Measurements from ENCODE around the gene PGGT1B. TPM values are rescaled to one million over a fixed set of nuclear protein-coding genes. Genes with fewer than 3 reads are reported as not detected.
"Not testable (repeated sequence)": the region's sequence is repeated elsewhere in the genome, so short reads cannot be mapped to it uniquely, and the experiment has no call there.

Gene PGGT1B
- total RNA-seq, 3 donors from 2014 or later = 48.1 to 49.2 (median 49.2) TPM

GRCh38 chr5:115272297-115272958, 9.8 kb upstream of the PGGT1B start:
- DNase-seq = no peak
- Mint-ChIP-seq H3K9me3 (no peaks in the 10 kb centered on the region), H3K4me1 (ENCODE audit: low read depth) (no peaks in the 10 kb centered on the region), H3K36me3 (ENCODE audit: insufficient read depth) (peaks cover 6% of the 10 kb centered on the region), H3K4me3 (no peak overlapping the region), H3K27me3 (ENCODE audit: low read depth) (no peaks in the 10 kb centered on the region)
- no peak for ATAC-seq

GRCh38 chr5:115271295-115272050, 8.8 kb upstream of the PGGT1B start:
- peaks cover 6% of the 10 kb centered on the region for H3K36me3 Mint-ChIP-seq (ENCODE audit: insufficient read depth)

GRCh38 chr5:115267617-115268016, 4.9 kb upstream of the PGGT1B start:
- Mint-ChIP-seq H3K27me3 (ENCODE audit: low read depth) (no peaks in the 10 kb centered on the region), H3K4me1 (ENCODE audit: low read depth) (peaks cover 5% of the 10 kb centered on the region), H3K36me3 (ENCODE audit: insufficient read depth) (peaks cover 4% of the 10 kb centered on the region), H3K9me3 (no peaks in the 10 kb centered on the region), H3K4me3 (no peak overlapping the region)
- ATAC-seq = no peak
- DNase-seq = no peak

More at GRCh38 chr5:115271295-115272050, 8.8 kb upstream of the PGGT1B start:
- H3K27me3 Mint-ChIP-seq (ENCODE audit: low read depth) = no peaks in the 10 kb centered on the region
- no peak overlapping the region for H3K4me3 Mint-ChIP-seq
- ATAC-seq (no peak), DNase-seq (no peak)
- no peaks in the 10 kb centered on the region for H3K9me3 Mint-ChIP-seq
- H3K4me1 Mint-ChIP-seq (ENCODE audit: low read depth) = no peaks in the 10 kb centered on the region

GRCh38 chr5:115265220-115265619, 2.5 kb upstream of the PGGT1B start:
- Mint-ChIP-seq H3K36me3 (ENCODE audit: insufficient read depth) (peaks cover 4% of the 10 kb centered on the region), H3K27me3 (ENCODE audit: low read depth) (no peaks in the 10 kb centered on the region), H3K4me1 (ENCODE audit: low read depth) (peaks cover 20% of the 10 kb centered on the region), H3K9me3 (no peaks in the 10 kb centered on the region), H3K4me3 (no peak overlapping the region)
- no peak for ATAC-seq
- DNase-seq = no peak

- no peaks in the 10 kb centered on the region for H3K9me3 Mint-ChIP-seq
- H3K4me3 Mint-ChIP-seq = no peak overlapping the region
- no peak for ATAC-seq
- H3K27me3 Mint-ChIP-seq (ENCODE audit: low read depth) = no peaks in the 10 kb centered on the region
- DNase-seq = no peak
- peaks cover 22% of the 10 kb centered on the region for H3K4me1 Mint-ChIP-seq (ENCODE audit: low read depth)
- peaks cover 4% of the 10 kb centered on the region for H3K36me3 Mint-ChIP-seq (ENCODE audit: insufficient read depth)
Observed at GRCh38 chr5:115264786-115265185, 2.1 kb upstream of the PGGT1B start.

- H3K4me3 Mint-ChIP-seq = peak overlapping the region; percentile 94
- H3K9me3 Mint-ChIP-seq = no peaks in the 10 kb centered on the region
- ATAC-seq (no peak), DNase-seq (no peak)
- H3K36me3 Mint-ChIP-seq (ENCODE audit: insufficient read depth) = peaks cover 6% of the 10 kb centered on the region
- H3K4me1 Mint-ChIP-seq (ENCODE audit: low read depth) = peaks cover 40% of the 10 kb centered on the region
- no peaks in the 10 kb centered on the region for H3K27me3 Mint-ChIP-seq (ENCODE audit: low read depth)
Observed at GRCh38 chr5:115263078-115263380, 352 bp upstream of the PGGT1B start.

GRCh38 chr5:115262011-115262320, 711 bp downstream of the PGGT1B start:
- DNase-seq = no peak
- H3K4me1 Mint-ChIP-seq (ENCODE audit: low read depth) = peaks cover 42% of the 10 kb centered on the region
- H3K4me3 Mint-ChIP-seq = peak overlapping the region; percentile 94
- no peaks in the 10 kb centered on the region for H3K9me3 Mint-ChIP-seq
- H3K27me3 Mint-ChIP-seq (ENCODE audit: low read depth) = no peaks in the 10 kb centered on the region
- ATAC-seq = peak in 1 of 2 donors; percentile 15
- peaks cover 6% of the 10 kb centered on the region for H3K36me3 Mint-ChIP-seq (ENCODE audit: insufficient read depth)

GRCh38 chr5:115260248-115260647, 2.4 kb downstream of the PGGT1B start:
- Mint-ChIP-seq H3K36me3 (ENCODE audit: insufficient read depth) (peaks cover 6% of the 10 kb centered on the region), H3K4me3 (no peak overlapping the region), H3K4me1 (ENCODE audit: low read depth) (peaks cover 59% of the 10 kb centered on the region), H3K27me3 (ENCODE audit: low read depth) (no peaks in the 10 kb centered on the region), H3K9me3 (no peaks in the 10 kb centered on the region)
- DNase-seq = no peak
- ATAC-seq = no peak

- Mint-ChIP-seq H3K9me3 (no peaks in the 10 kb centered on the region), H3K4me3 (no peak overlapping the region), H3K4me1 (ENCODE audit: low read depth) (peaks cover 68% of the 10 kb centered on the region), H3K36me3 (ENCODE audit: insufficient read depth) (peaks cover 8% of the 10 kb centered on the region), H3K27me3 (ENCODE audit: low read depth) (no peaks in the 10 kb centered on the region)
- DNase-seq = no peak
- ATAC-seq = no peak
Observed at GRCh38 chr5:115257981-115258380, 4.7 kb downstream of the PGGT1B start.

- not testable (repeated sequence) for H3K4me3 Mint-ChIP-seq; ATAC-seq; DNase-seq; H3K9me3 Mint-ChIP-seq; H3K27me3 Mint-ChIP-seq (ENCODE audit: low read depth)
- Mint-ChIP-seq H3K4me1 (ENCODE audit: low read depth) (peaks cover 17% of the 10 kb centered on the region), H3K36me3 (ENCODE audit: insufficient read depth) (peaks cover 11% of the 10 kb centered on the region)
Observed at GRCh38 chr5:115249379-115249778, 13.3 kb downstream of the PGGT1B start.

- H3K36me3 Mint-ChIP-seq (ENCODE audit: insufficient read depth) = peaks cover 12% of the 10 kb centered on the region
- no peak overlapping the region for H3K4me3 Mint-ChIP-seq
- ATAC-seq (peak; percentile 28 to 62), DNase-seq (no peak)
- no peaks in the 10 kb centered on the region for H3K9me3 Mint-ChIP-seq
- H3K27me3 Mint-ChIP-seq (ENCODE audit: low read depth) = no peaks in the 10 kb centered on the region
- peaks cover 26% of the 10 kb centered on the region for H3K4me1 Mint-ChIP-seq (ENCODE audit: low read depth)
Observed at GRCh38 chr5:115246361-115246991, 16.2 kb downstream of the PGGT1B start.

GRCh38 chr5:115243412-115243811, 19.3 kb downstream of the PGGT1B start:
- Mint-ChIP-seq H3K27me3 (ENCODE audit: low read depth) (no peaks in the 10 kb centered on the region), H3K36me3 (ENCODE audit: insufficient read depth) (peaks cover 21% of the 10 kb centered on the region), H3K4me1 (ENCODE audit: low read depth) (peaks cover 17% of the 10 kb centered on the region), H3K4me3 (no peak overlapping the region), H3K9me3 (no peaks in the 10 kb centered on the region)
- ATAC-seq (no peak), DNase-seq (no peak)

GRCh38 chr5:115241881-115242642, 20.6 kb downstream of the PGGT1B start:
- ATAC-seq = no peak
- H3K27me3 Mint-ChIP-seq (ENCODE audit: low read depth) = no peaks in the 10 kb centered on the region
- no peak overlapping the region for H3K4me3 Mint-ChIP-seq
- peaks cover 22% of the 10 kb centered on the region for H3K36me3 Mint-ChIP-seq (ENCODE audit: insufficient read depth)
- no peaks in the 10 kb centered on the region for H3K9me3 Mint-ChIP-seq
- DNase-seq = no peak
- peaks cover 17% of the 10 kb centered on the region for H3K4me1 Mint-ChIP-seq (ENCODE audit: low read depth)

GRCh38 chr5:115237066-115237465, 25.6 kb downstream of the PGGT1B start:
- Mint-ChIP-seq H3K9me3 (no peaks in the 10 kb centered on the region), H3K4me3 (no peak overlapping the region), H3K4me1 (ENCODE audit: low read depth) (peaks cover 3% of the 10 kb centered on the region), H3K27me3 (ENCODE audit: low read depth) (no peaks in the 10 kb centered on the region), H3K36me3 (ENCODE audit: insufficient read depth) (peaks cover 34% of the 10 kb centered on the region)
- no peak for ATAC-seq
- no peak for DNase-seq

Data from activated T-cell treated with anti-CD3 and anti-CD28 coated beads, Interleukin-2, amount 50 U/mL, for 4 hours (primary cell).